Cardiac fibroblast (primary cell): Measurements from ENCODE around the gene PLA2G4B.
"Not testable (repeated sequence)": the region's sequence is repeated elsewhere in the genome, so short reads cannot be mapped to it uniquely, and the experiment has no call there.

Source experiments
- DNase-seq, 2 donors: peaks; one replicate each; pipeline versions ENCODE4 v3.0.0 to v3.0.0-alpha.2; 2010; ENCODE audit warnings: low read depth in 2 of 2
- H3K4me3 ChIP-seq, 2 donors: replicated peaks in 1 of 2; 1 replicate in 1 of 2; 2 replicates in 1 of 2; pipeline ENCODE4 v1.5.1; 2011; ENCODE audit warnings: low read depth in 2 of 2, low read length in 2 of 2, mild to moderate bottlenecking in 2 of 2, moderate library complexity in 1 of 2
- TF ChIP-seq, protein P1 (sequence below): IDR thresholded peaks from one replicate; pipeline ENCODE4 v1.5.1; 2011; ENCODE audit warnings: low read depth, mild to moderate bottlenecking, low read length, inconsistent platforms

PLA2G4B gene

DNA sequence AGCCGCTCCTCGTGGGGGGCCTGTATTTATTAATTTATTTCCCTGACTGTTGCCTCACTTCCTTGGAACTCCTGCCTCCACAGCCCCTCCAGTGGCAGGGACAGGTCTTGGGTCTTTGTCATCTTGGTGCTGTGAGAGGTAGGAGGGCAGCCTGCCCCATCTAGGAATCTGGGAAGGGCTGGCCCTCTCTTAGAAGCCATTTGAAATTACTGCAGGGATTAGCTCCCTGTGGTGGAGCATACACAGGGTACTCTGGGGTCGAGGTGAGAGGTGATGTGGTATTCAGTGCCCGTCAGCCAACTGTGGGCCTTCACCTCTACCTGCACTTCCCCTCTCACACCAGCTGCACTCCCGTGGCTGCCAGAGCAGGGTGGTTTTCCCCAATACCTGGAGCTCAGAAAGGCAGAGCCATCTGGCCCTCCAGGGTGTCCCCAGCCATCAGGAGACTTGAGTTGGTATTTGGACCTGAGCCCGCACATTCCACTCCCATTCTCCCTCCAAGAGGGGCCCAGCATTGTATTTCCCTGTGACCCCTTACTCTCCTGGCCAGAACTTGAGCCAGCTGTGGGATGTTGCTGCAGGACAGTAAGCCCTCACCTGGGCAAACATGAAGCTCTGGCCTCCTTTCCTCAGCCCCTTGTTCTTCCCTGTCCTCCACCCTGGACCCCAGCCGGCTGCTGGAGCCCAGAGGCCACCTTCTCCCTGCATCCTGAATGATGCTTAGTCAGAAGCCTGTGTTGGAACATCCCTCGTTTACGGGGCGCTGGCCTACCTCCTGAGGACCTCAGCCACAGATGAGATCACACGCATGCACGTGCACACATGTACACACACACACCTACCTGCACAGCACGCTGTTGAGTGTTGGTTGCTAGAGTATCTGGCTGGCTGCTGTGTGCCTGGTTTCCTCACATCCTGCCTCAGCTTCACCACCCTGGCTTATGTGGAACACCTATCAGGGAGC is 12.8 kb upstream of the PLA2G4B start:
- no peak for DNase-seq
- TF ChIP-seq, protein P1, sequence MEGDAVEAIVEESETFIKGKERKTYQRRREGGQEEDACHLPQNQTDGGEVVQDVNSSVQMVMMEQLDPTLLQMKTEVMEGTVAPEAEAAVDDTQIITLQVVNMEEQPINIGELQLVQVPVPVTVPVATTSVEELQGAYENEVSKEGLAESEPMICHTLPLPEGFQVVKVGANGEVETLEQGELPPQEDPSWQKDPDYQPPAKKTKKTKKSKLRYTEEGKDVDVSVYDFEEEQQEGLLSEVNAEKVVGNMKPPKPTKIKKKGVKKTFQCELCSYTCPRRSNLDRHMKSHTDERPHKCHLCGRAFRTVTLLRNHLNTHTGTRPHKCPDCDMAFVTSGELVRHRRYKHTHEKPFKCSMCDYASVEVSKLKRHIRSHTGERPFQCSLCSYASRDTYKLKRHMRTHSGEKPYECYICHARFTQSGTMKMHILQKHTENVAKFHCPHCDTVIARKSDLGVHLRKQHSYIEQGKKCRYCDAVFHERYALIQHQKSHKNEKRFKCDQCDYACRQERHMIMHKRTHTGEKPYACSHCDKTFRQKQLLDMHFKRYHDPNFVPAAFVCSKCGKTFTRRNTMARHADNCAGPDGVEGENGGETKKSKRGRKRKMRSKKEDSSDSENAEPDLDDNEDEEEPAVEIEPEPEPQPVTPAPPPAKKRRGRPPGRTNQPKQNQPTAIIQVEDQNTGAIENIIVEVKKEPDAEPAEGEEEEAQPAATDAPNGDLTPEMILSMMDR, result no peak
- no peak overlapping the region for H3K4me3 ChIP-seq

DNA sequence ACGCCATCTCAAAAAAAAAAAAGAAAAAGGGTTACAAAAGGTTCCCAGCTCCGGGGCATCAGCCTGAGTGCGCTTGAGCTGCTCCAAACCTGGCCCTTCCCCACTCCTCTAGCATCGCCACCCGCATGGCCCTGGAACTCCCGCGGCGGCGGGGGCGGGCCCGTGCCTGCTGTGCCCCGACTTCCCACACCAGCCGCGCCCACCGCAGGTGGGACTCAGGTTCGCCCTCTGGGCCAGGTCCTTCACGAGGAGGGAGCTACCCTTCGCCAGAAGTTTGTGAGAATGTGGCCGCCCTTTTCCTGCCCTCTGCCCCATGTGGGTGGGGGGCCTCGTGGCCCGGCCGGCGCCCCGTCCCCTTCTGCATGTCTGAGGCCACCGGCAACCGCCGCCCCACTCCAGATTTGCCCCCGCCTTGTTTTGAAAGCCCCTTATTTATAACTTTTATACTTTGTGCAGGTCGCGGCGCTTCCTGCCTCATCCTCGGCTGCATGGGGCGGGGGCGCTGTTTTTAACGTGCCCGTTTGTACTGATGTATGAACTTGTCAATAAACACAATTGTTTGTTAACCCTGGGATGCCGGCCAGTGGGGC is 11.3 kb upstream of the PLA2G4B start:
- H3K4me3 ChIP-seq, result peak overlapping the region; percentile 56 to 87
- DNase-seq, result no peak
- TF ChIP-seq, protein P1, result peak; percentile 3

DNA sequence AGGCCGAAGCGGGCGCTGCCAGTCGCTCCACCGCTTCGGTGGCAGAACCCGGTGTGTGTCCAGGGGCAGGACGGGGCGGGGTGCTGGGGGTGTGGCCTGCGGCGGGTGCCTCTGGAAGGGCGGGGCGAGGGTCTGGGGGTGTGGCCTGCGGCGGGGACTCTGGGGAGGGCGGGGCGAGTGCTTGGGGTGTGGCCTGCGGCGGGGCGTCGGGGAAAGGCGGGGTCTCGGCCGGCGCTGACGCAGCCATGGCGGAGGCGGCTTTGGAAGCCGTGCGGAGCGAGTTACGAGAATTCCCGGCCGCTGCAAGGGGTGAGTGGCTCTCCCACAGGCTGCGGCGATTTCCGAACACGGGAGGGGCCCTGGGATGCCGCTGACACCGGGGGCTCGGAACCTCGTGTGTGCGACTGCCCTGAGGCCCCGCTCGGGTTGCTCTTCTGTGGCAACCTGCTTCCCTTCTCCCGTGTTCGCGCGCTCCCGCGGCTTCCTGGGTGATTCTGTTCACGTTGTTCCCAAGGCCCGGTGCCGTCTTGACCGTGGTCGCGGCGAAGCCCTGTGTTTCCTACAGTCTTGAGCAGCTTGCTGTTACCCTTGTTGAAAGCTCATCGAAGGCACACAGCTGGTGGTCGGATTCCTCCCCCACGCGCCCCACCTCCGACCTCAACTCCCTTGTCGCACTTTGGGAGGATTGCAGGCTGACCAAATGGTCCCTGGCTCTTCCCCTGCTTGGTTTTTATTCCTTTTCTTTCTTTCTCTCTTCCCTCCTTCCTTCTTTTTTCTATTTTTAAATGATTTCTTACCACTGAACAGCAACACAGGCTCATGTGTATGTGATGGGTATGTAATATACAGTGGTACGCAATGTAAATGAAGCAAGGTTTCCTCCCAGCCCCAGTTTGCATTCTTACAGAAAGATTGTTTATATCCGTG is 10.5 kb upstream of the PLA2G4B start, which contains the start of gene JMJD7:
TSS of gene JMJD7 (plus strand) at position 213 of the 927 bp plus-strand sequence. CDS start at position 246, 33 bp downstream.
- TF ChIP-seq, protein P1, result no peak
- peak; percentile 84 to 92 for DNase-seq
- H3K4me3 ChIP-seq, result peak within 1 kb of the TSS; percentile 86 to 87

DNA sequence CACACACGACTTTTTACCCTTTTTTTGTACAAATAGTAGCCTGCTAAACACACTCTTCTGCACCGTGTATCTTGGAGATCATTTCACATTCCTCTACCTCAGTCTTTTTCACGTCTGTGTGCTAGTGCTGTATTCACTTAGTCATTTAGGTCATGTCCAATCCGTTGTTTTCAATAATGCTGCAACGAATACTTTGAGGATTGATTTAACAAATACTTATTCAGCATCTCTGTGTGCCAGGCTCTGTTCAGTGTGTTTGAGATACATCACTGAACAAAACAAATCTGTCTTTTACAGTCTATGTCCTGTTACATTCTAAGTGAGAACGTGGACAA is 9.9 kb upstream of the PLA2G4B start:
- TF ChIP-seq, protein P1, result no peak
- DNase-seq, result peak in 1 of 2 donors; percentile 14
- peak overlapping the region; percentile 86 to 87 for H3K4me3 ChIP-seq

DNA sequence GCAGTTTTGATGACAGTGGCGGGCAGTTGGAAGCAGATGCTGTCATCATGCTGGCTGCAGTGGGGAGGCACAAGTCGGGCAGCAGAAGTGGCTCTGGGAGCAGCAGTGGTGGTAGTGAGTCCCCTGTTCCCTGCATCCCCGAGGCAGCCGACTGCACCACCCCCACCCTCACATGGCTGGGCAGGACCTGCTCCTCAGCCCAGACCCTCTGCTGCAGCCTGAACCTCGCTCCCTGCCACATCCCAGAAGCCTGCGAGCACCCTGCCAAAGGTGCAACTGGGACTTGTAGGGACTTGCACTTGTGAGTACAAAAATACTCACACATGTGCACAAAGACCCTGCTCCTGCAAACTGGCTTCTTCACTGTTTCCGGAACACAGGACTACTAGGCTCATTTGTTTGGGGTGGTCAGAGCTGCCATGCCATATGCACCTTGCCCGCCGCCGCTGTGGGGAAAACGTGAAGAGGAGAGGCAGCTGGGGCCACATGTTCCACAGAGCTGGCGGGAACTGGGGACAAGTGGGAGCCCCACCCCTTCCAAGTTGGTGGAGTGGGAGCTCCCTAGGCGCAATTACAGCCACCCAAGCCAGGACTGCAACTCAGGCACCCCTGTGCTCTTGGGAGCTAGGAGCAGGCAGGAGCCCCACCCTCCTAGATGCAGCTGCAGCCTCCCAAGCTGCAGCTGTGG is 8.5 kb upstream of the PLA2G4B start:
- H3K4me3 ChIP-seq, result no peak overlapping the region
- TF ChIP-seq, protein P1, result no peak
- no peak for DNase-seq

DNA sequence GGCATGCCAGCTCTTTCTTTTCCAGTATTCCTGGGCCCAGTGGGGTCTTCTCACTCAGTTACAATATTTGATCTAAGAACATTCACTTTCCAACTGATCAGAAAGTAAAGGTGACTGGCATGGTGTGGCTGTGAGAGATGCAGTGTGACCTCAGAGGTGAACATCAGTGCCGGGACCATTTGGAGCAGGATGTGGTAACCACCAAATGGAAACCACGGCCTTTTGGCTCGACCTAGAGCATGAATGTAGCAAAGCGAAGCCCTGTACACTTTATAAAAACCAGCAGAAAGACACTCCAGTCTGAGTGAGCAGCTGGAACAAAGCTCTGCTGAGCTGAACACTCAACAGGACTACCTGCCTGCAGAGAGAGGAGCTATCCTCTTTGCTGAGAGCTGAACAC is 7.4 kb upstream of the PLA2G4B start:
- H3K4me3 ChIP-seq, DNase-seq: not testable (repeated sequence)
